H1 (cell line): ENCODE measurements around the gene GNAO1. TPM values are rescaled to one million over a fixed set of nuclear protein-coding genes. Genes with fewer than 3 reads are reported as not detected.

Experiments used
- CTCF ChIA-PET: fragments of 300-600 bp; sonication (Branson Sonifier 250); formaldehyde crosslinking; loops from one replicate; lab custom pipeline; 2021; ENCODE audit not compliant: partially characterized antibody; lab: Charles Lee
- POLR2A ChIA-PET: fragments of 300-600 bp; sonication (Branson Sonifier 250); formaldehyde crosslinking; loops from one replicate; lab custom pipeline; 2021; ENCODE audit warnings: inconsistent platforms; ENCODE audit not compliant: partially characterized antibody; lab: Charles Lee
- DNase-seq, 2 experiments: peaks; one replicate each; pipeline versions ENCODE4 v3.0.0 to v3.0.0-alpha.2; 2010 to 2022; ENCODE audit warnings: low spot score in 2 of 2, low read depth in 1 of 2, mixed read lengths in 1 of 2
- FAIRE-seq: peaks from 2 replicates; lab custom pipeline; 2011; peaks lifted over from hg19 to GRCh38; lab: Jason Lieb, UNC
- H2AFZ ChIP-seq: 2 replicates; pipeline ENCODE4 v1.8.1; 2012; ENCODE audit warnings: low read length, inconsistent platforms
- H2AK5ac ChIP-seq: 2 replicates; pipeline ENCODE4 v1.6.1; 2013; ENCODE audit warnings: low read depth, low read length
- H2BK120ac ChIP-seq: replicated peaks from 2 replicates; pipeline ENCODE3; 2013; ENCODE audit warnings: low read depth, low read length, inconsistent platforms
- H2BK12ac ChIP-seq: 2 replicates; pipeline ENCODE4 v1.6.1; 2013; ENCODE audit warnings: low read depth, low read length
- H2BK15ac ChIP-seq: 2 replicates; pipeline ENCODE4 v1.6.1; 2013; ENCODE audit warnings: low read length
- H2BK20ac ChIP-seq: 2 replicates; pipeline ENCODE4 v1.6.1; 2013; ENCODE audit warnings: low read length
- H2BK5ac ChIP-seq: 2 replicates; pipeline ENCODE4 v1.6.1; 2013; ENCODE audit warnings: low read depth, low read length
- H3K14ac ChIP-seq: 2 replicates; pipeline ENCODE4 v1.6.1; 2013; ENCODE audit warnings: inconsistent platforms; ENCODE audit not compliant: insufficient read length
- H3K18ac ChIP-seq: 2 replicates; pipeline ENCODE4 v1.6.1; 2013; ENCODE audit warnings: low read length; ENCODE audit errors: extremely low read depth
- H3K23ac ChIP-seq: 2 replicates; pipeline ENCODE4 v1.6.1; 2013; ENCODE audit warnings: inconsistent platforms; ENCODE audit not compliant: insufficient read length
- H3K23me2 ChIP-seq: 2 replicates; pipeline ENCODE4 v1.6.1; 2013; ENCODE audit warnings: low read depth, low read length
- H3K27ac ChIP-seq: 2 replicates; pipeline ENCODE4 v1.6.1; 2011; ENCODE audit warnings: low read depth, low read length, inconsistent platforms
- H3K27me3 ChIP-seq, 4 experiments: replicated peaks in 1 of 4; 1 replicate in 1 of 4; 2 replicates in 3 of 4; pipeline versions ENCODE4 v1.6.1 to v1.8.1; 2011 to 2013; ENCODE audit warnings: low read length in 3 of 4, mild to moderate bottlenecking in 3 of 4, inconsistent platforms in 2 of 4, mixed read lengths in 2 of 4, moderate library complexity in 1 of 4; ENCODE audit not compliant: control insufficient read depth in 3 of 4, insufficient read depth in 3 of 4; ENCODE audit errors: extremely low read depth in 1 of 4
- H3K36me3 ChIP-seq, 4 experiments: 2 replicates each; pipeline versions ENCODE4 v1.6.1 to v1.8.1; 2011 to 2013; ENCODE audit warnings: mild to moderate bottlenecking in 4 of 4, low read length in 3 of 4, moderate library complexity in 2 of 4, control low read depth in 1 of 4, inconsistent platforms in 1 of 4; ENCODE audit not compliant: insufficient read depth in 4 of 4, control insufficient read depth in 2 of 4
- H3K4ac ChIP-seq: replicated peaks from 2 replicates; pipeline ENCODE3; 2013; ENCODE audit warnings: low read length, low read depth, mixed read lengths, inconsistent platforms; ENCODE audit not compliant: insufficient read length
- H3K4me1 ChIP-seq, 4 experiments: replicated peaks in 1 of 4; 1 replicate in 1 of 4; 2 replicates in 3 of 4; pipeline versions ENCODE4 v1.6.1 to v1.8.1; 2011 to 2013; ENCODE audit warnings: low read length in 3 of 4, inconsistent platforms in 2 of 4, mixed read lengths in 1 of 4; ENCODE audit not compliant: insufficient read depth in 4 of 4, control insufficient read depth in 3 of 4
- H3K4me2 ChIP-seq, 2 experiments: 2 replicates each; pipeline versions ENCODE4 v1.6.1 to v1.8.1; 2011 to 2013; ENCODE audit warnings: low read depth in 2 of 2, low read length in 2 of 2, control low read depth in 1 of 2, inconsistent platforms in 1 of 2, mild to moderate bottlenecking in 1 of 2; ENCODE audit not compliant: insufficient read depth in 1 of 2
- H3K4me3 ChIP-seq, 4 experiments: fragments of 200-600, 300-600 bp in 1 of 4; sonication (generic), shearing (Covaris generic), sonication (Bioruptor Twin) in 1 of 4; 2 replicates each; pipeline versions ENCODE4 v1.5.1 to v1.8.1; 2011 to 2016; ENCODE audit warnings: low read length in 4 of 4, low read depth in 3 of 4, control low read depth in 2 of 4, inconsistent platforms in 2 of 4, mild to moderate bottlenecking in 2 of 4, mixed read lengths in 1 of 4, moderate library complexity in 1 of 4; ENCODE audit not compliant: insufficient read depth in 2 of 4; ENCODE audit errors: extremely low read depth in 1 of 4
- H3K56ac ChIP-seq: replicated peaks from 2 replicates; pipeline ENCODE3; 2013; ENCODE audit warnings: low read depth, mild to moderate bottlenecking, mixed read lengths, low read length, inconsistent platforms; ENCODE audit not compliant: insufficient read length
- H3K79me1 ChIP-seq: 2 replicates; pipeline ENCODE4 v1.6.1; 2013; ENCODE audit warnings: low read depth, low read length, control low read depth
- H3K79me2 ChIP-seq, 2 experiments: 2 replicates each; pipeline versions ENCODE4 v1.6.1 to v1.8.1; 2012 to 2013; ENCODE audit warnings: low read length in 2 of 2, mild to moderate bottlenecking in 2 of 2, inconsistent platforms in 1 of 2; ENCODE audit not compliant: insufficient read depth in 2 of 2, control insufficient read depth in 1 of 2
- H3K9ac ChIP-seq, 4 experiments: replicated peaks in 1 of 4; 1 replicate in 1 of 4; 2 replicates in 3 of 4; pipeline versions ENCODE4 v1.6.1 to v1.8.1; 2011 to 2013; ENCODE audit warnings: low read depth in 3 of 4, low read length in 3 of 4, control low read depth in 2 of 4, mild to moderate bottlenecking in 2 of 4, moderate library complexity in 2 of 4, inconsistent platforms in 1 of 4; ENCODE audit errors: extremely low read depth in 1 of 4
- H3K9me3 ChIP-seq, 2 experiments: 2 replicates each; pipeline versions ENCODE4 v1.6.1 to v1.8.1; 2012 to 2013; ENCODE audit warnings: mild to moderate bottlenecking in 2 of 2, moderate library complexity in 2 of 2, control low read depth in 1 of 2, inconsistent platforms in 1 of 2, low read depth in 1 of 2, low read length in 1 of 2, mixed read lengths in 1 of 2; ENCODE audit not compliant: insufficient read depth in 2 of 2
- H4K20me1 ChIP-seq, 2 experiments: replicated peaks in 1 of 2; 2 replicates each; pipeline versions ENCODE3 to v1.8.1; 2011 to 2013; ENCODE audit warnings: inconsistent platforms in 2 of 2, low read length in 2 of 2, mild to moderate bottlenecking in 1 of 2; ENCODE audit not compliant: insufficient read depth in 2 of 2, control insufficient read depth in 1 of 2
- H4K5ac ChIP-seq: 2 replicates; pipeline ENCODE4 v1.6.1; 2013; ENCODE audit warnings: low read length, low read depth, mixed read lengths, inconsistent platforms; ENCODE audit not compliant: insufficient read length
- H4K8ac ChIP-seq: 2 replicates; pipeline ENCODE4 v1.8.0; 2013; ENCODE audit warnings: mild to moderate bottlenecking, moderate library complexity, low read length, inconsistent platforms; ENCODE audit not compliant: insufficient read depth; ENCODE audit errors: extremely low read depth
- H4K91ac ChIP-seq: replicated peaks from 2 replicates; pipeline ENCODE3; 2013; ENCODE audit warnings: low read length, mixed read lengths, inconsistent platforms; ENCODE audit not compliant: insufficient read length
- BACH1 ChIP-seq: IDR thresholded peaks from 2 replicates; pipeline ENCODE4 v1.6.1; 2012; ENCODE audit warnings: low read length, improper control_type of control experiment
- CHD2 ChIP-seq: IDR thresholded peaks from 2 replicates; pipeline ENCODE4 v1.6.1; 2012; ENCODE audit warnings: low read length, improper control_type of control experiment
- EGR1 ChIP-seq: IDR thresholded peaks from 2 replicates; pipeline ENCODE4 v1.6.1; 2011; ENCODE audit warnings: low read depth, low read length, borderline replicate concordance
- JUN ChIP-seq: IDR thresholded peaks from 2 replicates; pipeline ENCODE4 v1.6.1; 2011; ENCODE audit warnings: low read depth, mild to moderate bottlenecking, improper control_type of control experiment, low read length
- JUND ChIP-seq: IDR thresholded peaks from 2 replicates; pipeline ENCODE4 v1.6.1; 2011; ENCODE audit warnings: mild to moderate bottlenecking, improper control_type of control experiment, low read length
- POLR2A ChIP-seq, 2 experiments: IDR thresholded peaks; 1 replicate in 1 of 2; 2 replicates in 1 of 2; pipeline ENCODE4 v1.6.1; 2011; ENCODE audit warnings: low read depth in 2 of 2, low read length in 2 of 2, mild to moderate bottlenecking in 2 of 2; ENCODE audit errors: control extremely low read depth in 1 of 2
- POLR2AphosphoS5 ChIP-seq: IDR thresholded peaks from 2 replicates; pipeline ENCODE4 v1.6.1; 2011; ENCODE audit warnings: low read depth, low read length
- POU5F1 ChIP-seq: IDR thresholded peaks from 2 replicates; pipeline ENCODE4 v1.6.1; 2011; ENCODE audit warnings: low read depth, mild to moderate bottlenecking, low read length, moderate library complexity
- SIRT6 ChIP-seq: IDR thresholded peaks from one replicate; pipeline ENCODE4 v1.7.1; 2012; ENCODE audit warnings: low read length, inconsistent platforms
- SP2 ChIP-seq: IDR thresholded peaks from 2 replicates; pipeline ENCODE4 v1.6.1; 2012; ENCODE audit warnings: mild to moderate bottlenecking, low read length, inconsistent platforms
- WGBS, 2 experiments: shearing (Covaris generic) in 1 of 2; methylation state at CpG; one replicate each; pipeline versions ENCODE4 v1.1.6 to v1.1.7; 2013 to 2015; ENCODE audit warnings: low lambda C conversion rate in 2 of 2, mixed read lengths in 2 of 2, inconsistent platforms in 1 of 2, low coverage in 1 of 2, missing lambda C conversion rate in 1 of 2; ENCODE audit not compliant: insufficient replicate concordance in 2 of 2, insufficient coverage in 1 of 2, insufficient read length in 1 of 2; ENCODE audit errors: extremely low coverage in 1 of 2, missing lambda C conversion rate in 1 of 2; 5-methylcytosine and 5-hydroxymethylcytosine counted together
- polyA plus RNA-seq, 7 experiments: library from polyadenylated mRNA; depleted of rRNA in 3 of 7; stranded (reverse) in 5 of 7; unstranded in 2 of 7; fragments of >200 nt in 5 of 7; fragments of 200-250 nt in 2 of 7; gene quantifications; 1 replicate in 5 of 7; 2 replicates in 1 of 7; 4 replicates in 1 of 7; pipeline versions ENCODE4 v1.2.1 to v1.2.3, GENCODE V29; 2011 to 2013; ENCODE audit warnings: missing spikeins in 2 of 7, mixed read lengths in 2 of 7
- total RNA-seq: library from RNA; stranded (reverse); fragmentation: NEBNext Ultra II Directional; extraction: Animal tissue kit (Norgen Biotek cat#: 25700); gene quantifications from 2 replicates; pipeline ENCODE4 v1.2.1, GENCODE V29; 2021
- TF ChIP-seq, protein P1 (sequence below), 3 experiments: IDR thresholded peaks; 1 replicate in 2 of 3; 2 replicates in 1 of 3; pipeline versions ENCODE4 v1.5.1 to v1.6.1; 2011; ENCODE audit warnings: low read length in 3 of 3, mild to moderate bottlenecking in 3 of 3, inconsistent platforms in 2 of 3, low read depth in 1 of 3, moderate library complexity in 1 of 3; ENCODE audit not compliant: insufficient read depth in 1 of 3; ENCODE audit errors: control extremely low read depth in 1 of 3

The GNAO1 gene
- total and polyA plus RNA-seq, 2 of the 8 experiments (the other 6 are each of a cell fraction or from before 2014, with no cell fraction given) = 6.7 to 34.4 TPM

DNA sequence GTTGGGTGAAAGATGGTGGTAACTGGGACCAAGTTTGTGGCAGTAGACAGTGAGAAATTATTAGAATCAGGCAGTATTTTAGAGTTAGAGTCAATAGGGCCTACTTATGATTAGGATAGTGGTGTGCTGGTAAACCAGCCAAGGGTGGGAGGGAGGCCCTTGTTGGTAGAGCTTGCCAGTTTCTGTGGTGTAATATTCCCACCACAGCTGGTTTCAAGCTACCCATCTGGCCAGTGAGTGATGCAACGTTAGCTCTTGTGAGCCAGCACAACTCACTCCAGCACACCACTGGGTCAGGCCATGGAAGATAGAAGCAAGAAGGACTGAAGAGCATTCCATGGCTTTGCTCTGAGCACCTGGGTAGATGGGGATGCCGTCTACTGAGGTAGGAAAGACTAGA, 34.9 kb downstream of the GNAO1 start:
- DNase-seq (no peak), FAIRE-seq (no peak)
- Histone ChIP-seq H2BK5ac (0 out of 2 replicates have a peak overlapping the region, but pooled peaks have one; percentile 5), H3K79me2 (peaks cover 0 to 4% of the 10 kb centered on the region in 2 experiments; a peak in 1 of 4 replicates), H3K18ac (no peak overlapping the region), H3K23me2 (no peaks in the 10 kb centered on the region), H2BK12ac (no peak overlapping the region), H2AFZ (no peak overlapping the region), H3K36me3 (no peaks in the 10 kb centered on the region), H3K4me1 (peaks cover 0 to 6% (median 3%) of the 10 kb centered on the region in 4 experiments; a peak in 2 of 7 replicates), H4K20me1 (peaks cover 5 to 6% of the 10 kb centered on the region in 2 experiments), H3K23ac (no peak overlapping the region), H4K91ac (no peak overlapping the region), H3K9me3 (no peaks in the 10 kb centered on the region), H3K4ac (no peak overlapping the region), H2BK20ac (no peak overlapping the region), H3K79me1 (peaks cover 3% of the 10 kb centered on the region; the same call in 1 of the 2 replicates), H4K8ac (no peak overlapping the region), H3K4me3 (no peak overlapping the region), H2BK120ac (no peak overlapping the region), H3K27me3 (no peaks in the 10 kb centered on the region), H4K5ac (no peak overlapping the region), H3K9ac (no peak overlapping the region), H2AK5ac (no peak overlapping the region), H3K14ac (no peak overlapping the region), H3K56ac (no peak overlapping the region), H2BK15ac (no peak overlapping the region), H3K4me2 (no peak overlapping the region), H3K27ac (no peak overlapping the region)
- CTCF ChIA-PET = no interaction called here
- WGBS, 2 experiments = 58% methylated on average over 2 of the region's 2 CpGs; no CpG with 5 or more reads in 1 of the 2 experiments
- POLR2A ChIA-PET = no interaction called here
- TF ChIP-seq BACH1 = no peak
- TF ChIP-seq EGR1 = no peak
- no peak for TF ChIP-seq POU5F1
- no peak for TF ChIP-seq SIRT6
- TF ChIP-seq CHD2 = no peak
- TF ChIP-seq, protein P1, sequence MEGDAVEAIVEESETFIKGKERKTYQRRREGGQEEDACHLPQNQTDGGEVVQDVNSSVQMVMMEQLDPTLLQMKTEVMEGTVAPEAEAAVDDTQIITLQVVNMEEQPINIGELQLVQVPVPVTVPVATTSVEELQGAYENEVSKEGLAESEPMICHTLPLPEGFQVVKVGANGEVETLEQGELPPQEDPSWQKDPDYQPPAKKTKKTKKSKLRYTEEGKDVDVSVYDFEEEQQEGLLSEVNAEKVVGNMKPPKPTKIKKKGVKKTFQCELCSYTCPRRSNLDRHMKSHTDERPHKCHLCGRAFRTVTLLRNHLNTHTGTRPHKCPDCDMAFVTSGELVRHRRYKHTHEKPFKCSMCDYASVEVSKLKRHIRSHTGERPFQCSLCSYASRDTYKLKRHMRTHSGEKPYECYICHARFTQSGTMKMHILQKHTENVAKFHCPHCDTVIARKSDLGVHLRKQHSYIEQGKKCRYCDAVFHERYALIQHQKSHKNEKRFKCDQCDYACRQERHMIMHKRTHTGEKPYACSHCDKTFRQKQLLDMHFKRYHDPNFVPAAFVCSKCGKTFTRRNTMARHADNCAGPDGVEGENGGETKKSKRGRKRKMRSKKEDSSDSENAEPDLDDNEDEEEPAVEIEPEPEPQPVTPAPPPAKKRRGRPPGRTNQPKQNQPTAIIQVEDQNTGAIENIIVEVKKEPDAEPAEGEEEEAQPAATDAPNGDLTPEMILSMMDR (IDR thresholded peaks at IDR 0.05; ENCODE audit: control extremely low read depth in 1 of 3, insufficient read depth in 1 of 3, low read depth in 1 of 3, low read length in 3 of 3) = no peak
- TF ChIP-seq SP2 = no peak
- no peak for TF ChIP-seq POLR2AphosphoS5
- TF ChIP-seq POLR2A (IDR thresholded peaks at IDR 0.05; ENCODE audit: control extremely low read depth in 1 of 2, low read depth in 2 of 2, low read length in 2 of 2) = no peak
- TF ChIP-seq JUN = no peak
- TF ChIP-seq JUND = no peak
